Hepatocyte (in vitro differentiated cells): ENCODE data around the gene PUM2. TPM values are rescaled to one million over a fixed set of nuclear protein-coding genes. Genes with fewer than 3 reads are reported as not detected.

Experiments
- DNase-seq: peaks from one replicate; pipeline ENCODE4 v3.0.0-alpha.2; 2016; ENCODE audit warnings: low spot score
- H2AFZ ChIP-seq: fragments of 200-600 bp; sonication (generic); 2 replicates; pipeline ENCODE4 v1.6.0; 2016; ENCODE audit warnings: antibody characterized with exemption, mild to moderate bottlenecking
- H3K27ac ChIP-seq: fragments of 200-600 bp; sonication (generic); 2 replicates; pipeline ENCODE4 v1.5.1; 2016; ENCODE audit warnings: mild to moderate bottlenecking
- H3K27me3 ChIP-seq: fragments of 200-600 bp; sonication (generic); 2 replicates; pipeline ENCODE4 v1.6.1; 2016
- H3K36me3 ChIP-seq: fragments of 200-600 bp; sonication (generic); replicated peaks from 2 replicates; pipeline ENCODE4 v1.5.1; 2016; ENCODE audit warnings: low read depth; ENCODE audit not compliant: insufficient read depth
- H3K4me1 ChIP-seq: fragments of 200-600 bp; sonication (generic); 2 replicates; pipeline ENCODE4 v1.5.1; 2016; ENCODE audit warnings: mild to moderate bottlenecking, moderate library complexity; ENCODE audit not compliant: insufficient read depth
- H3K4me2 ChIP-seq: fragments of 200-600 bp; sonication (generic); 2 replicates; pipeline ENCODE4 v1.6.0; 2016
- H3K4me3 ChIP-seq: fragments of 200-600 bp; sonication (generic); 2 replicates; pipeline ENCODE4 v1.5.1; 2016; ENCODE audit warnings: mild to moderate bottlenecking
- H3K79me2 ChIP-seq: fragments of 200-600 bp; sonication (generic); 2 replicates; pipeline ENCODE4 v1.6.0; 2017; ENCODE audit warnings: mild to moderate bottlenecking
- H3K9me2 ChIP-seq: fragments of 200-600 bp; sonication (generic); replicated peaks from 2 replicates; pipeline ENCODE4 v1.6.0; 2017; ENCODE audit warnings: mild to moderate bottlenecking; ENCODE audit not compliant: insufficient read depth
- H3K9me3 ChIP-seq: fragments of 200-600 bp; sonication (generic); 2 replicates; pipeline ENCODE4 v1.5.1; 2016; ENCODE audit warnings: low read depth, mild to moderate bottlenecking
- H4K20me1 ChIP-seq: fragments of 200-600 bp; sonication (generic); 2 replicates; pipeline ENCODE4 v1.6.0; 2016; ENCODE audit warnings: mild to moderate bottlenecking; ENCODE audit not compliant: insufficient read depth, poor library complexity, severe bottlenecking
- CTCF ChIP-seq: fragments of 200-600 bp; sonication (generic); IDR thresholded peaks from 2 replicates; pipeline ENCODE4 v1.5.1; 2016; ENCODE audit warnings: antibody characterized with exemption, mild to moderate bottlenecking; ENCODE audit not compliant: poor library complexity
- EZH2 ChIP-seq: fragments of 200-600 bp; sonication (generic); IDR thresholded peaks from 2 replicates; pipeline ENCODE4 v1.6.1; 2016; ENCODE audit warnings: antibody characterized with exemption, mild to moderate bottlenecking, borderline replicate concordance
- EZH2phosphoT487 ChIP-seq: fragments of 200-600 bp; sonication (generic); IDR thresholded peaks from one replicate; pipeline ENCODE4 v1.6.1; 2018; ENCODE audit warnings: antibody characterized with exemption, mild to moderate bottlenecking, low read depth, moderate library complexity; ENCODE audit not compliant: unreplicated experiment, severe bottlenecking
- WGBS: methylation state at CpG from one replicate; pipeline ENCODE4 v1.1.6; 2016; ENCODE audit warnings: low lambda C conversion rate; ENCODE audit errors: missing lambda C conversion rate; 5-methylcytosine and 5-hydroxymethylcytosine counted together
- polyA plus RNA-seq: library from polyadenylated mRNA; unstranded; fragments of >200 nt; fragmentation: Nextera tagmentation; extraction: Ambion mirVana; gene quantifications from 2 replicates; pipeline ENCODE4 v1.2.1, GENCODE V29; 2016
- total RNA-seq: library from RNA; depleted of rRNA; stranded (reverse); fragments of >200 nt; gene quantifications from 2 replicates; pipeline ENCODE4 v1.2.3, GENCODE V29; 2014

Gene PUM2
- total and polyA plus RNA-seq, 2 experiments from 2014 or later = 14.4 to 55.5 TPM

GRCh38 chr2:20300656-20301055 lies 50.0 kb downstream of the PUM2 start:
- Histone ChIP-seq H3K9me2 (no peaks in the 10 kb centered on the region), H3K4me2 (no peak overlapping the region), H2AFZ (no peak overlapping the region), H3K27ac (no peak overlapping the region), H3K79me2 (peaks cover 88% of the 10 kb centered on the region), H3K4me3 (no peak overlapping the region), H4K20me1 (peaks cover 28% of the 10 kb centered on the region), H3K27me3 (no peaks in the 10 kb centered on the region), H3K9me3 (no peaks in the 10 kb centered on the region), H3K36me3 (peaks cover 4% of the 10 kb centered on the region), H3K4me1 (no peaks in the 10 kb centered on the region)
- DNase-seq = no peak
- no peak for TF ChIP-seq EZH2phosphoT487
- no peak for TF ChIP-seq EZH2
- TF ChIP-seq CTCF = no peak
- 80% methylated on average over 5 of the region's 5 CpGs for WGBS

- Histone ChIP-seq H3K27ac (no peak overlapping the region), H3K79me2 (peaks cover 91% of the 10 kb centered on the region), H3K36me3 (peaks cover 4% of the 10 kb centered on the region), H4K20me1 (peaks cover 38% of the 10 kb centered on the region), H3K4me3 (no peak overlapping the region), H3K9me2 (no peaks in the 10 kb centered on the region), H3K9me3 (no peaks in the 10 kb centered on the region), H2AFZ (no peak overlapping the region), H3K27me3 (no peaks in the 10 kb centered on the region), H3K4me1 (no peaks in the 10 kb centered on the region), H3K4me2 (no peak overlapping the region)
- TF ChIP-seq CTCF (no peak), EZH2 (no peak), EZH2phosphoT487 (no peak)
- 95% methylated on average over 6 of the region's 6 CpGs for WGBS
- DNase-seq = no peak
These were observed 51.5 kb downstream of the PUM2 start for GRCh38 chr2:20299113-20299512.

- DNase-seq = no peak
- no peaks in the 10 kb centered on the region for H3K4me1 ChIP-seq
- peaks cover 26% of the 10 kb centered on the region for H4K20me1 ChIP-seq
- H2AFZ ChIP-seq = no peak overlapping the region
- H3K4me3 ChIP-seq = no peak overlapping the region
- H3K4me2 ChIP-seq = no peak overlapping the region
- no peaks in the 10 kb centered on the region for H3K27me3 ChIP-seq
- no peaks in the 10 kb centered on the region for H3K36me3 ChIP-seq
- WGBS = 97% methylated on average over 9 of the region's 9 CpGs
- H3K79me2 ChIP-seq = peaks cover 59% of the 10 kb centered on the region
- no peak for TF ChIP-seq EZH2phosphoT487
- no peaks in the 10 kb centered on the region for H3K9me2 ChIP-seq
- no peak overlapping the region for H3K27ac ChIP-seq
- no peaks in the 10 kb centered on the region for H3K9me3 ChIP-seq
These were observed 56.4 kb downstream of the PUM2 start for GRCh38 chr2:20294231-20294630.

- DNase-seq = no peak
- WGBS = 100% methylated on average over 5 of the region's 5 CpGs
- H3K36me3 ChIP-seq = no peaks in the 10 kb centered on the region
- H3K4me3 ChIP-seq = no peak overlapping the region
- H2AFZ ChIP-seq = no peak overlapping the region
- no peaks in the 10 kb centered on the region for H3K27me3 ChIP-seq
- H3K79me2 ChIP-seq = peaks cover 56% of the 10 kb centered on the region
- H3K9me2 ChIP-seq = no peaks in the 10 kb centered on the region
- H4K20me1 ChIP-seq = peaks cover 23% of the 10 kb centered on the region
- no peaks in the 10 kb centered on the region for H3K9me3 ChIP-seq
- no peaks in the 10 kb centered on the region for H3K4me1 ChIP-seq
- no peak overlapping the region for H3K4me2 ChIP-seq
- no peak overlapping the region for H3K27ac ChIP-seq
- TF ChIP-seq EZH2phosphoT487 (no peak), CTCF (no peak), EZH2 (no peak)
These were observed 57.7 kb downstream of the PUM2 start for GRCh38 chr2:20292984-20293383.
